ENCODE measurements around the gene CTRL.

The CTRL gene

DNA sequence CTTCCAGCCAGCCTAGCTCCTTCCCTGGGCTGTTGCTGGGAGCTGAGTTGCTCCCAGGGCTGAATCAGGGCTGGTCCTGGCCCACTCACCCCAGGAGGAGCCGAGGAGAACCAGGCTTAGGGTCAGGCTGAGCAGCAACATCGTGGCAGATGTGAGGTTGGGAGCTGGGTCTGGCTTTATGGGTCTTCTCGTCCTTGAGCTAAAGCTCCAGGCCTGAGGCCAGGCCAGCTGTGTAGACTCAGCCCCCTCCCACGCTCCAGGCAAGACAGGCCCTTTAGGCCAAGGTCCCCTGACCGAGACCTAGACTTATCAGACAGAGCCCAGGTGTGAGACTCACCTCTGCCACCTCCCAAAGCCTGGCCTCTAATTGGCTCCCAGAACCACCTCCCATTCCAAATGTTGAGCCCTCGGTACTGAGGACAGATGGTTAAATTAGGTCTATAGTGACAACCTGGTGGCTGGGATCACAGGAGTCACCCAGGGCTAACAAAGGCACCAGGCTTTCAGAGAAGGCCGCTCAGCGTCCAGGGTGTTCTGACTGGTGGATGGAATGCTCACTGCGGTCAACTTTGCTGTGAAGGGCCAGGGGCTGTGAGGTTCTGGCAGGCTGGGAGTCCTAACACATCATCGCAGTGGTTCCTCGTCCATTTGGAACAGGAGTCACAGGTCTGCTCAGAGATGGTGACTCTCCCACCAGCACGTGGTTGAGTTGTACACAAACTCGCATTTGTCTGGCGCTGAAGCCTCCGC lies at the start of gene CTRL:
CTRL (minus strand) TSS at position 151 of the 750 bp plus-strand sequence; CDS start at position 141, 10 bp downstream.
- ATAC-seq, result no peak
- TF ChIP-seq TOX (CRISPR knock-in tag; IDR thresholded peaks at IDR 0.05; ENCODE audit: borderline replicate concordance), result no peak
- no peak for TF ChIP-seq GLIS3 (CRISPR knock-in tag; IDR thresholded peaks at IDR 0.05)
- no peak for TF ChIP-seq ZNF70 (CRISPR knock-in tag; IDR thresholded peaks at IDR 0.05)
- TF ChIP-seq, protein P1, sequence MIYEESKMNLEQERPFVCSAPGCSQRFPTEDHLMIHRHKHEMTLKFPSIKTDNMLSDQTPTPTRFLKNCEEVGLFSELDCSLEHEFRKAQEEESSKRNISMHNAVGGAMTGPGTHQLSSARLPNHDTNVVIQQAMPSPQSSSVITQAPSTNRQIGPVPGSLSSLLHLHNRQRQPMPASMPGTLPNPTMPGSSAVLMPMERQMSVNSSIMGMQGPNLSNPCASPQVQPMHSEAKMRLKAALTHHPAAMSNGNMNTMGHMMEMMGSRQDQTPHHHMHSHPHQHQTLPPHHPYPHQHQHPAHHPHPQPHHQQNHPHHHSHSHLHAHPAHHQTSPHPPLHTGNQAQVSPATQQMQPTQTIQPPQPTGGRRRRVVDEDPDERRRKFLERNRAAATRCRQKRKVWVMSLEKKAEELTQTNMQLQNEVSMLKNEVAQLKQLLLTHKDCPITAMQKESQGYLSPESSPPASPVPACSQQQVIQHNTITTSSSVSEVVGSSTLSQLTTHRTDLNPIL (CRISPR knock-in tag; IDR thresholded peaks at IDR 0.05; ENCODE audit: low read depth), result no peak
- TF ChIP-seq RARB (CRISPR knock-in tag; IDR thresholded peaks at IDR 0.05), result no peak
- TF ChIP-seq ZNF8 (CRISPR knock-in tag; IDR thresholded peaks at IDR 0.05), result no peak
- TF ChIP-seq, protein P2, sequence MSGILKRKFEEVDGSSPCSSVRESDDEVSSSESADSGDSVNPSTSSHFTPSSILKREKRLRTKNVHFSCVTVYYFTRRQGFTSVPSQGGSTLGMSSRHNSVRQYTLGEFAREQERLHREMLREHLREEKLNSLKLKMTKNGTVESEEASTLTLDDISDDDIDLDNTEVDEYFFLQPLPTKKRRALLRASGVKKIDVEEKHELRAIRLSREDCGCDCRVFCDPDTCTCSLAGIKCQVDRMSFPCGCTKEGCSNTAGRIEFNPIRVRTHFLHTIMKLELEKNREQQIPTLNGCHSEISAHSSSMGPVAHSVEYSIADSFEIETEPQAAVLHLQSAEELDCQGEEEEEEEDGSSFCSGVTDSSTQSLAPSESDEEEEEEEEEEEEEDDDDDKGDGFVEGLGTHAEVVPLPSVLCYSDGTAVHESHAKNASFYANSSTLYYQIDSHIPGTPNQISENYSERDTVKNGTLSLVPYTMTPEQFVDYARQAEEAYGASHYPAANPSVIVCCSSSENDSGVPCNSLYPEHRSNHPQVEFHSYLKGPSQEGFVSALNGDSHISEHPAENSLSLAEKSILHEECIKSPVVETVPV (CRISPR knock-in tag; IDR thresholded peaks at IDR 0.05), result no peak
- TF ChIP-seq ISL1 (CRISPR knock-in tag; IDR thresholded peaks at IDR 0.05), result no peak

DNA sequence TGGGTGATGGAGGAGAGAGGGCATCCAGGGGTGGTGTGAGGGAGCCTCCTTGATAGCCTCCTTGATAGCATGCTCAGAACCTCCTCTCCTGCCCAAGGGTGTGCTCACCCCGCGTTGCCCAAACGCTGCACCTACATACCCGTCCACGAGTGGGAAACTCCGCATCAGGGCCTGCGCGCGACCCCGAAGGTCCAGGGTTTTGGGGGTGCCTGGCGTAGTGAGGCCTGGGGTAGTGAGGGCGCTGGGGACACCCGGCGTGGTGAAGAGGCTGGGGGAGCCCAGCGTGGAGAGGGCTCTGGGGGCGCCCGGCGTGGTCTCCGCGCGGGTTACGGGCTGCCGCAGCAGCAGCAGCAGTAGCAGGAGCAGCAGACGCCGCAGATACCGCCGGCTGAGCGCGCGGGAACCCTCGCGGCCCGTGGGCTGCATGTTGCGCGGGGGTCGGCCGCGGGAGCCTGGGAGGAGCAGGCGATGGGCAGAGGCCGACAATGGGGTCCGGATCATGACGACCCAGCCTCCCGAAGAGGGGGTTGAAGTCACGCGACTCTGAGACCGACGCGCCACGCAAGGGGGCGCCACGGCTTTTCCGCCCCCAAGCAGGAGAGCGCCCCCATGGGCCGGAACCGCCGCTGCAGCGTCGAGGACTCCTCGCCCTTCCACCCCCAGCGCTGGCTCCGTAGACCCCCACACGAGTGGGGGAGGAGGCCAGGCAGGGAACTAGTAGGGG lies 48.5 kb upstream of the CTRL start, which contains the start of gene DPEP3:
DPEP3 (minus strand) TSS at position 545 of the 724 bp plus-strand sequence; CDS start at position 426, 119 bp downstream.
- ATAC-seq, result no peak
- TF ChIP-seq, protein P2 (CRISPR knock-in tag; IDR thresholded peaks at IDR 0.05), result no peak
- no peak for TF ChIP-seq BACH2 (CRISPR knock-in tag; IDR thresholded peaks at IDR 0.05; ENCODE audit: borderline replicate concordance)
- no peak for TF ChIP-seq ZNF8 (CRISPR knock-in tag; IDR thresholded peaks at IDR 0.05)
- no peak for TF ChIP-seq ZNF70 (CRISPR knock-in tag; IDR thresholded peaks at IDR 0.05)

DNA sequence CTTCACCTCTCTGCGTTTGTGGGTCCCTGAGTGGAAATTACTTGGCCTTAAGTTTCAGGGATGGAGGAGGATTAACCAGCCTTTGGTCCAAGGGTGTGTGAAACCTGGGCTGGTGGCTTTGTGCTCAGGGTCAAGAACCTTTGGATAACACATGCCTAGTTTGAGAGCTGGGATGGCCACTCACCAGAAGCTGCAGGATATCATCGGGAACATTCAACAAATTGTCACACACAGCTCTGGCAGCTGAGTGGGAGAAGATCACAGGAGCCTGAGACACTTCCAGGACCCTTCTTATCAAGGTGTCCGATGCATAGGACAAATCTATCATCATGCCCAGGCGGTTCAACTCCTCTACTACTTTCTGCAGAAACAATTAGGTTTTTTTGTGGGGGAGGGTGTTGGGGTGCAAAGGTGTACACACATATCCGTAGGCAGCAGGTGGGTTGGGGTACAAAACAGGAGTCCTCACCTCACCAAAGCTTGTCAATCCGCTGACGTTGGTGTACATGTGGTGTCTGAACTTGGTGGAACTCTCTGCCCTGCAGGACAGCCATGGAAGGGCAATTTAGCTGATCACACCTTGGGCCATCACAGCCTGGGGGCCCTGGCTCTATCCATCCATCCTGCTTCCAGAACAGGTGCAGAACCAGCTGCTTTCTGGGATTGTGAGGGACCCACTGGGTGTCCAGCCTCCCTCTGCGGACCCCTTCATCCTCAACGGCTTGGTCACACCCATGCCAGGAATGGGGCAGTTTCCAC lies 46.0 kb upstream of the CTRL start:
- no peak for TF ChIP-seq ZFP30 (CRISPR knock-in tag; IDR thresholded peaks at IDR 0.05)
- TF ChIP-seq GLIS3 (CRISPR knock-in tag; IDR thresholded peaks at IDR 0.05), result no peak
- no peak for TF ChIP-seq PPARA (CRISPR knock-in tag; IDR thresholded peaks at IDR 0.05; ENCODE audit: borderline replicate concordance)
- TF ChIP-seq TCF4 (CRISPR knock-in tag; IDR thresholded peaks at IDR 0.05; ENCODE audit: borderline replicate concordance), result no peak
- no peak for TF ChIP-seq CSDC2 (CRISPR knock-in tag; IDR thresholded peaks at IDR 0.05)
- no peak for TF ChIP-seq ZNF70 (CRISPR knock-in tag; IDR thresholded peaks at IDR 0.05)
- ATAC-seq, result no peak

DNA sequence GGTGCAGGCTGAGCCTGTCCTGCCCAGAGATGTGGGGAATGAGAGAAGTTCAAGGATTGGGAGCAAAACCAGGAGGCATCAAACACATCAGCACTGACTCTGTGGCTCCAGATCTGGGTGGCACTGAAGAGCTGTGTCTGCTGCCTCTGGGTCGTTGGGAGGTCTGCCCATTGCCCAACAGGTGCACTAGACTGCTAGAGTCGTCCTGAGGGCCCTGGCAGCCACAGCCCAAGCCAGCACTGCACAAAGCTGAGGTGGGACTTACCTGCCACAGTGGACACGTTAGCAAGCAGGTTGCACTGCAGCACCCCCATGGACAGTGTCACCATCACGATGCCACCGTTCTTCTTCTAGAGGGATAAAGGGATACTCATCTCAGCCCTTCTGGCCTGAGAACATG lies 45.3 kb upstream of the CTRL start:
- no peak for ATAC-seq
- TF ChIP-seq BACH2 (CRISPR knock-in tag; IDR thresholded peaks at IDR 0.05; ENCODE audit: borderline replicate concordance), result no peak
- no peak for TF ChIP-seq ZC3H10 (CRISPR knock-in tag; IDR thresholded peaks at IDR 0.05)
- TF ChIP-seq RARB (CRISPR knock-in tag; IDR thresholded peaks at IDR 0.05), result no peak
- TF ChIP-seq, protein P1 (CRISPR knock-in tag; IDR thresholded peaks at IDR 0.05; ENCODE audit: low read depth), result no peak
- no peak for TF ChIP-seq ZFP3 (CRISPR knock-in tag; IDR thresholded peaks at IDR 0.05)
- TF ChIP-seq ARNTL (CRISPR knock-in tag; IDR thresholded peaks at IDR 0.05; ENCODE audit: borderline replicate concordance, low read depth), result no peak
- TF ChIP-seq ZFP30 (CRISPR knock-in tag; IDR thresholded peaks at IDR 0.05), result no peak
- no peak for TF ChIP-seq ZNF565 (CRISPR knock-in tag; conservative IDR thresholded peaks at IDR 0.05; ENCODE audit: low read depth)
- TF ChIP-seq ISL1 (CRISPR knock-in tag; IDR thresholded peaks at IDR 0.05), result no peak
- no peak for TF ChIP-seq OSR1 (CRISPR knock-in tag; IDR thresholded peaks at IDR 0.05)
- no peak for TF ChIP-seq TOX (CRISPR knock-in tag; IDR thresholded peaks at IDR 0.05; ENCODE audit: borderline replicate concordance)
- TF ChIP-seq ZNF8 (CRISPR knock-in tag; IDR thresholded peaks at IDR 0.05), result no peak
- TF ChIP-seq, protein P2 (CRISPR knock-in tag; IDR thresholded peaks at IDR 0.05), result no peak
- no peak for TF ChIP-seq PPARA (CRISPR knock-in tag; IDR thresholded peaks at IDR 0.05; ENCODE audit: borderline replicate concordance)
- no peak for TF ChIP-seq ESRRG (CRISPR knock-in tag; IDR thresholded peaks at IDR 0.05)
- TF ChIP-seq, protein P3, sequence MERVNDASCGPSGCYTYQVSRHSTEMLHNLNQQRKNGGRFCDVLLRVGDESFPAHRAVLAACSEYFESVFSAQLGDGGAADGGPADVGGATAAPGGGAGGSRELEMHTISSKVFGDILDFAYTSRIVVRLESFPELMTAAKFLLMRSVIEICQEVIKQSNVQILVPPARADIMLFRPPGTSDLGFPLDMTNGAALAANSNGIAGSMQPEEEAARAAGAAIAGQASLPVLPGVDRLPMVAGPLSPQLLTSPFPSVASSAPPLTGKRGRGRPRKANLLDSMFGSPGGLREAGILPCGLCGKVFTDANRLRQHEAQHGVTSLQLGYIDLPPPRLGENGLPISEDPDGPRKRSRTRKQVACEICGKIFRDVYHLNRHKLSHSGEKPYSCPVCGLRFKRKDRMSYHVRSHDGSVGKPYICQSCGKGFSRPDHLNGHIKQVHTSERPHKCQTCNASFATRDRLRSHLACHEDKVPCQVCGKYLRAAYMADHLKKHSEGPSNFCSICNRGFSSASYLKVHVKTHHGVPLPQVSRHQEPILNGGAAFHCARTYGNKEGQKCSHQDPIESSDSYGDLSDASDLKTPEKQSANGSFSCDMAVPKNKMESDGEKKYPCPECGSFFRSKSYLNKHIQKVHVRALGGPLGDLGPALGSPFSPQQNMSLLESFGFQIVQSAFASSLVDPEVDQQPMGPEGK (CRISPR knock-in tag; IDR thresholded peaks at IDR 0.05; ENCODE audit: borderline replicate concordance), result no peak
- TF ChIP-seq, protein P4, sequence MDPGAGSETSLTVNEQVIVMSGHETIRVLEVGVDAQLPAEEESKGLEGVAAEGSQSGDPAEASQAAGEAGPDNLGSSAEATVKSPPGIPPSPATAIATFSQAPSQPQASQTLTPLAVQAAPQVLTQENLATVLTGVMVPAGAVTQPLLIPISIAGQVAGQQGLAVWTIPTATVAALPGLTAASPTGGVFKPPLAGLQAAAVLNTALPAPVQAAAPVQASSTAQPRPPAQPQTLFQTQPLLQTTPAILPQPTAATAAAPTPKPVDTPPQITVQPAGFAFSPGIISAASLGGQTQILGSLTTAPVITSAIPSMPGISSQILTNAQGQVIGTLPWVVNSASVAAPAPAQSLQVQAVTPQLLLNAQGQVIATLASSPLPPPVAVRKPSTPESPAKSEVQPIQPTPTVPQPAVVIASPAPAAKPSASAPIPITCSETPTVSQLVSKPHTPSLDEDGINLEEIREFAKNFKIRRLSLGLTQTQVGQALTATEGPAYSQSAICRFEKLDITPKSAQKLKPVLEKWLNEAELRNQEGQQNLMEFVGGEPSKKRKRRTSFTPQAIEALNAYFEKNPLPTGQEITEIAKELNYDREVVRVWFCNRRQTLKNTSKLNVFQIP (CRISPR knock-in tag; IDR thresholded peaks at IDR 0.05; ENCODE audit: borderline replicate concordance, low read depth), result no peak

All from SK-N-SH treated with all-trans-retinoic acid at 6 μM for 48 hours (cell line).